Vagina (tissue), 2 donors: ENCODE data around the gene ENAH.
"Not testable (repeated sequence)": the region's sequence is repeated elsewhere in the genome, so short reads cannot be mapped to it uniquely, and the experiment has no call there.

Experiments used
- CTCF ChIP-seq, 3 experiments: fragments of 450-650 bp in 2 of 3; fragments of 200-600 bp in 1 of 3; sonication (generic) in 1 of 3; IDR thresholded peaks; one replicate each; pipeline ENCODE4 v1.5.1; 2017 to 2019; ENCODE audit warnings: antibody characterized with exemption in 3 of 3, mild to moderate bottlenecking in 2 of 3, moderate library complexity in 2 of 3
- POLR2A ChIP-seq, 2 donors: fragments of 450-650 bp; IDR thresholded peaks; one replicate each; pipeline ENCODE4 v1.6.1; 2017; ENCODE audit warnings: antibody characterized with exemption in 2 of 2, mild to moderate bottlenecking in 2 of 2, moderate library complexity in 2 of 2
- POLR2AphosphoS5 ChIP-seq, 2 donors: sonication (generic); formaldehyde crosslinking; IDR thresholded peaks; one replicate each; pipeline ENCODE4 v1.9.0; 2017; ENCODE audit warnings: antibody characterized with exemption in 2 of 2, mild to moderate bottlenecking in 2 of 2, low read depth in 1 of 2; ENCODE audit not compliant: insufficient read depth in 1 of 2

- not testable (repeated sequence) for TF ChIP-seq CTCF (IDR thresholded peaks at IDR 0.05); POLR2AphosphoS5 (IDR thresholded peaks at IDR 0.05; ENCODE audit: insufficient read depth in 1 of 2, low read depth in 1 of 2); POLR2A (IDR thresholded peaks at IDR 0.05)
Observed at GRCh38 chr1:225632836-225633235, 20.1 kb downstream of the ENAH start.
